ENCODE data around the gene SYNPO2.

Gene SYNPO2

GRCh38 chr4:119081542-119081859, 192.8 kb downstream of the SYNPO2 start:
- TF ChIP-seq CTCF (IDR thresholded peaks at IDR 0.05; ENCODE audit: insufficient read depth, low read length, poor library complexity, severe bottlenecking) (no peak), EZH2phosphoT487 (conservative IDR thresholded peaks at IDR 0.05; ENCODE audit: low read length) (no peak)
- no peak overlapping the region for H3K4me3 ChIP-seq (ENCODE audit: insufficient read depth, low read length, poor library complexity, severe bottlenecking)
- H3K9ac ChIP-seq (ENCODE audit: low read length): no peak overlapping the region
- no peaks in the 10 kb centered on the region for H4K20me1 ChIP-seq (ENCODE audit: low read depth, low read length)
- H3K27me3 ChIP-seq (ENCODE audit: low read length): no peaks in the 10 kb centered on the region
- H3K27ac ChIP-seq (ENCODE audit: low read depth, low read length): no peak overlapping the region
- H3K9me3 ChIP-seq (ENCODE audit: insufficient read depth, low read length): no peaks in the 10 kb centered on the region
- H3K79me2 ChIP-seq (ENCODE audit: insufficient read depth, low read length): no peaks in the 10 kb centered on the region
- H3F3A ChIP-seq (ENCODE audit: insufficient read depth): no peaks in the 10 kb centered on the region
- no peak overlapping the region for H2AFZ ChIP-seq (ENCODE audit: low read depth, low read length, severe bottlenecking)
- no peak overlapping the region for H3K4me2 ChIP-seq (ENCODE audit: low read depth, low read length, poor library complexity, severe bottlenecking)
- H3K9me2 ChIP-seq (replicated peaks; ENCODE audit: insufficient read depth, low read length): no peaks in the 10 kb centered on the region
- H3K36me3 ChIP-seq (ENCODE audit: low read length): no peaks in the 10 kb centered on the region

DNA sequence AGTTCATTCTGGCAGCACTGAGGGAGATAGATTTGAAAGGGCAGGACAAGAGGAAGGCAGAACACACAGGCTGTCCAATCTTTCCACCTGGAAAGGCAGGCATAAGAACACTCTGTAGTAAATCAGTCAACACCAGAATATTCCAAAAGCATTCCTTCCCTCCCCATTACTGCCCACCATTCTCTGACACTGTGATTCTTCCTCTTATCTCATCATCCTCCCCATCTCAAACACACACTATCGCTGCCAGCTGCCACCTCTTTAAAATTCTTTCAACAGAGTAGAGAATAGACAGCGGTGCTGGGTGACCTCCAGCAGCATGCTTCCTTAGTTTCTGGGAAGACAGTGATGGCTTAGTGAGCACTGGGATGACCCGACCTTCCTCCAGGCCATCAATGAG, 193.3 kb downstream of the SYNPO2 start:
- Histone ChIP-seq H3K4me3 (ENCODE audit: insufficient read depth, low read length, poor library complexity, severe bottlenecking) (no peak overlapping the region), H3K27ac (ENCODE audit: low read depth, low read length) (no peak overlapping the region), H3F3A (ENCODE audit: insufficient read depth) (no peaks in the 10 kb centered on the region), H3K9ac (ENCODE audit: low read length) (no peak overlapping the region), H3K36me3 (ENCODE audit: low read length) (no peaks in the 10 kb centered on the region), H2AFZ (ENCODE audit: low read depth, low read length, severe bottlenecking) (no peak overlapping the region), H3K9me2 (replicated peaks; ENCODE audit: insufficient read depth, low read length) (no peaks in the 10 kb centered on the region), H4K20me1 (ENCODE audit: low read depth, low read length) (no peaks in the 10 kb centered on the region), H3K27me3 (ENCODE audit: low read length) (no peaks in the 10 kb centered on the region), H3K9me3 (ENCODE audit: insufficient read depth, low read length) (no peaks in the 10 kb centered on the region), H3K4me2 (ENCODE audit: low read depth, low read length, poor library complexity, severe bottlenecking) (no peak overlapping the region), H3K79me2 (ENCODE audit: insufficient read depth, low read length) (no peaks in the 10 kb centered on the region)
- TF ChIP-seq CTCF (IDR thresholded peaks at IDR 0.05; ENCODE audit: insufficient read depth, low read length, poor library complexity, severe bottlenecking): no peak
- no peak for TF ChIP-seq EZH2phosphoT487 (conservative IDR thresholded peaks at IDR 0.05; ENCODE audit: low read length)

GRCh38 chr4:119082661-119083060, 194.0 kb downstream of the SYNPO2 start:
- Histone ChIP-seq H3K4me2 (ENCODE audit: low read depth, low read length, poor library complexity, severe bottlenecking) (no peak overlapping the region), H3K36me3 (ENCODE audit: low read length) (no peaks in the 10 kb centered on the region), H3K9ac (ENCODE audit: low read length) (no peak overlapping the region), H3K9me2 (replicated peaks; ENCODE audit: insufficient read depth, low read length) (no peaks in the 10 kb centered on the region), H4K20me1 (ENCODE audit: low read depth, low read length) (no peaks in the 10 kb centered on the region), H3F3A (ENCODE audit: insufficient read depth) (no peaks in the 10 kb centered on the region), H3K27ac (ENCODE audit: low read depth, low read length) (no peak overlapping the region), H2AFZ (ENCODE audit: low read depth, low read length, severe bottlenecking) (no peak overlapping the region), H3K79me2 (ENCODE audit: insufficient read depth, low read length) (no peaks in the 10 kb centered on the region), H3K27me3 (ENCODE audit: low read length) (no peaks in the 10 kb centered on the region), H3K4me3 (ENCODE audit: insufficient read depth, low read length, poor library complexity, severe bottlenecking) (no peak overlapping the region), H3K9me3 (ENCODE audit: insufficient read depth, low read length) (no peaks in the 10 kb centered on the region)
- TF ChIP-seq EZH2phosphoT487 (conservative IDR thresholded peaks at IDR 0.05; ENCODE audit: low read length) (no peak), CTCF (IDR thresholded peaks at IDR 0.05; ENCODE audit: insufficient read depth, low read length, poor library complexity, severe bottlenecking) (no peak)

DNA sequence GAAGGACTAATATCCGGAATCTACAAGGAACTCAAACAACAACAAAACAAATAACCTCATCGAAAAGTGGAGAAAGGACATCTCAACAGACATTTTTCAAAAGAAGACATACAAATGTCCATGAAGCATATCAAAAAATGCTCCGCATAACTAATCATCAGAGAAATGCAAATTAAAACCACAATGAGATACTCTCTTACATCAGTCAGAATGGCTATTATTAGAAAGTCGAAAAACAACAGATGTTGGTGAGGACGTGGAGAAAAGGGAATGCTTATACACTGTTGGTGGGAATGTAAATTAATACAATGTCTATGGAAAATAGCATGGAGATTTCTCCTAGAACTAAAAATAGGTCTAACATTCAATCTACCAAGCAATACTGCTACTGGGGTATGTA, 195.9 kb downstream of the SYNPO2 start:
- Histone ChIP-seq H3K4me3 (ENCODE audit: insufficient read depth, low read length, poor library complexity, severe bottlenecking) (no peak overlapping the region), H3K79me2 (ENCODE audit: insufficient read depth, low read length) (no peaks in the 10 kb centered on the region), H3K4me2 (ENCODE audit: low read depth, low read length, poor library complexity, severe bottlenecking) (no peak overlapping the region), H2AFZ (ENCODE audit: low read depth, low read length, severe bottlenecking) (no peak overlapping the region), H3K27ac (ENCODE audit: low read depth, low read length) (no peak overlapping the region), H3K9me3 (ENCODE audit: insufficient read depth, low read length) (no peaks in the 10 kb centered on the region), H3F3A (ENCODE audit: insufficient read depth) (no peaks in the 10 kb centered on the region), H4K20me1 (ENCODE audit: low read depth, low read length) (no peaks in the 10 kb centered on the region), H3K36me3 (ENCODE audit: low read length) (no peaks in the 10 kb centered on the region), H3K9ac (ENCODE audit: low read length) (no peak overlapping the region), H3K27me3 (ENCODE audit: low read length) (no peaks in the 10 kb centered on the region), H3K9me2 (replicated peaks; ENCODE audit: insufficient read depth, low read length) (no peaks in the 10 kb centered on the region)
- no peak for TF ChIP-seq EZH2phosphoT487 (conservative IDR thresholded peaks at IDR 0.05; ENCODE audit: low read length)
- no peak for TF ChIP-seq CTCF (IDR thresholded peaks at IDR 0.05; ENCODE audit: insufficient read depth, low read length, poor library complexity, severe bottlenecking)
